GM12878 (cell line): ENCODE results near the gene UBE2E2. TPM values are rescaled to one million over a fixed set of nuclear protein-coding genes. Genes with fewer than 3 reads are reported as not detected.

Experiments used
- ATAC-seq: fragments of 200-7000 bp; cut with Tn5 transposase; 3 replicates; pipeline ENCODE4 v1.9.1; 2020; ENCODE audit warnings: mild to moderate bottlenecking, moderate library complexity
- BruUV-seq: library from RNA; stranded (reverse); fragments of 400-500 nt; replicated peaks from 2 replicates; lab custom pipeline; 2021; lab: Mats Ljungman, UMichigan
- CTCF ChIA-PET: fragments of 300-600 bp; sonication (Branson Sonifier 250); formaldehyde crosslinking; extraction: SDS; loops from one replicate; lab custom pipeline; 2021; ENCODE audit warnings: inconsistent platforms; lab: Yijun Ruan, JAX
- POLR2A ChIA-PET: fragments of 350-600 bp; formaldehyde crosslinking; extraction: SDS; loops from one replicate; lab custom pipeline; 2021; ENCODE audit warnings: inconsistent platforms; lab: Charles Lee
- RAD21 ChIA-PET: fragments of 300-600 bp; sonication (Branson Sonifier 250); formaldehyde crosslinking; loops from one replicate; lab custom pipeline; 2023; ENCODE audit warnings: antibody characterized with exemption; ENCODE audit not compliant: unreplicated experiment; lab: Charles Lee
- SMC1A ChIA-PET: fragments of 300-600 bp; sonication (Branson Sonifier 250); formaldehyde crosslinking; loops from one replicate; lab custom pipeline; 2023; ENCODE audit not compliant: unreplicated experiment, uncharacterized antibody; lab: Charles Lee
- DNase-seq: peaks from one replicate; pipeline ENCODE4 v3.0.0-alpha.2; 2011; ENCODE audit warnings: low read depth, low spot score
- FAIRE-seq: peaks from 3 replicates; lab custom pipeline; 2011; peaks lifted over from hg19 to GRCh38; lab: Jason Lieb, UNC
- H2AFZ ChIP-seq: 2 replicates; pipeline ENCODE4 v1.6.0; 2011; ENCODE audit warnings: low read depth, low read length, control low read depth; ENCODE audit not compliant: control insufficient read depth
- H3K27ac ChIP-seq: 2 replicates; pipeline ENCODE4 v1.5.1; 2011; ENCODE audit warnings: control low read depth; ENCODE audit not compliant: control insufficient read depth, insufficient read depth
- H3K27me3 ChIP-seq, 2 experiments: replicated peaks in 1 of 2; 2 replicates each; pipeline versions ENCODE4 v1.6.0 to v1.6.1; 2011; ENCODE audit warnings: low read length in 1 of 2; ENCODE audit not compliant: control insufficient read depth in 2 of 2, insufficient read depth in 2 of 2
- H3K36me3 ChIP-seq, 2 experiments: 2 replicates each; pipeline ENCODE4 v1.5.1; 2011; ENCODE audit warnings: low read length in 1 of 2; ENCODE audit not compliant: control insufficient read depth in 2 of 2, insufficient read depth in 2 of 2
- H3K4me1 ChIP-seq: 2 replicates; pipeline ENCODE4 v1.6.1; 2011; ENCODE audit warnings: mild to moderate bottlenecking, low read length, moderate library complexity, mixed read lengths; ENCODE audit not compliant: control insufficient read depth, insufficient read depth
- H3K4me2 ChIP-seq: 2 replicates; pipeline ENCODE4 v1.6.0; 2011; ENCODE audit warnings: control low read depth; ENCODE audit not compliant: control insufficient read depth, insufficient read depth
- H3K4me3 ChIP-seq: fragments of 200-600 bp; sonication (generic); 2 replicates; pipeline ENCODE4 v1.5.1; 2016
- H3K79me2 ChIP-seq: 2 replicates; pipeline ENCODE4 v1.6.0; 2011; ENCODE audit warnings: low read length; ENCODE audit not compliant: control insufficient read depth, insufficient read depth
- H3K9ac ChIP-seq: 2 replicates; pipeline ENCODE4 v1.8.0; 2011; ENCODE audit warnings: low read length, control low read depth, mixed read lengths; ENCODE audit not compliant: control insufficient read depth, insufficient read depth
- H3K9me3 ChIP-seq: replicated peaks from 3 replicates; pipeline ENCODE4 v1.5.1; 2011; ENCODE audit warnings: mild to moderate bottlenecking, low read length; ENCODE audit not compliant: control insufficient read depth, insufficient read depth
- H4K20me1 ChIP-seq: 2 replicates; pipeline ENCODE4 v1.6.0; 2011; ENCODE audit not compliant: control insufficient read depth, insufficient read depth
- FOXM1 ChIP-seq: IDR thresholded peaks from 2 replicates; pipeline ENCODE4 v1.6.1; 2012; ENCODE audit warnings: low read depth, mild to moderate bottlenecking, inconsistent platforms, low read length, moderate library complexity
- GABPA ChIP-seq: IDR thresholded peaks from 2 replicates; pipeline ENCODE4 v1.6.1; 2014; ENCODE audit warnings: antibody characterized with exemption, low read depth, mild to moderate bottlenecking, inconsistent platforms
- JUNB ChIP-seq: IDR thresholded peaks from 2 replicates; pipeline ENCODE4 v1.6.1; 2016; ENCODE audit warnings: antibody characterized with exemption, mild to moderate bottlenecking
- KAT2A ChIP-seq: conservative IDR thresholded peaks from 2 replicates; pipeline ENCODE4 v1.6.1; 2011; ENCODE audit warnings: low read depth, low read length; ENCODE audit not compliant: control insufficient read depth
- NFXL1 ChIP-seq: fragments of 450-650 bp; IDR thresholded peaks from 2 replicates; pipeline ENCODE4 v1.6.1; 2017; ENCODE audit warnings: antibody characterized with exemption, mild to moderate bottlenecking, borderline replicate concordance
- NFYB ChIP-seq: IDR thresholded peaks from 2 replicates; pipeline ENCODE4 v1.6.1; 2011; ENCODE audit warnings: low read depth, mild to moderate bottlenecking, low read length, improper control_type of control experiment, moderate library complexity; ENCODE audit not compliant: insufficient read depth
- POLR2AphosphoS2 ChIP-seq: IDR thresholded peaks from 2 replicates; pipeline ENCODE4 v1.6.1; 2011; ENCODE audit warnings: low read depth, mild to moderate bottlenecking, low read length, improper control_type of control experiment, moderate library complexity
- RB1 ChIP-seq: fragments of 450-650 bp; formaldehyde crosslinking; IDR thresholded peaks from 2 replicates; pipeline ENCODE4 v1.6.1; 2017; ENCODE audit warnings: mild to moderate bottlenecking, borderline replicate concordance
- RBBP5 ChIP-seq: fragments of 200-600 bp; sonication (generic); conservative IDR thresholded peaks from 2 replicates; pipeline ENCODE4 v1.6.1; 2016
- SP1 ChIP-seq: IDR thresholded peaks from one replicate; pipeline ENCODE4 v1.6.1; 2011; ENCODE audit warnings: low read depth, low read length
- SUZ12 ChIP-seq: fragments of 200-600 bp; sonication (generic); IDR thresholded peaks from one replicate; pipeline ENCODE4 v1.6.1; 2018; ENCODE audit warnings: antibody characterized with exemption, mild to moderate bottlenecking; ENCODE audit not compliant: unreplicated experiment
- TAF1 ChIP-seq: IDR thresholded peaks from 2 replicates; pipeline ENCODE4 v1.6.1; 2011; ENCODE audit warnings: mild to moderate bottlenecking, low read depth, low read length, borderline replicate concordance
- TCF12 ChIP-seq: IDR thresholded peaks from 2 replicates; pipeline ENCODE4 v1.6.1; 2011; ENCODE audit warnings: low read depth, mild to moderate bottlenecking, low read length
- WGBS: methylation state at CpG from one replicate; pipeline ENCODE4 v1.1.6; 2016; ENCODE audit warnings: low lambda C conversion rate; ENCODE audit not compliant: insufficient replicate concordance, insufficient coverage; ENCODE audit errors: missing lambda C conversion rate; 5-methylcytosine and 5-hydroxymethylcytosine counted together
- in situ Hi-C: fragments of 300-500 bp; cut with MboI; formaldehyde crosslinking; loops from 9 replicates; pipeline ENCODE4 v1.14.3; 2018; ENCODE audit warnings: mixed read lengths
- intact Hi-C: fragments of 100-400 bp; cut with micrococcal nuclease; formaldehyde crosslinking; loops from one replicate; pipeline ENCODE4 v1.14.2; 2022; ENCODE audit not compliant: unreplicated experiment
- polyA plus RNA-seq, 11 experiments: library from polyadenylated mRNA; depleted of rRNA in 4 of 11; unstranded in 6 of 11; stranded (reverse) in 5 of 11; fragments of >200 nt; fragmentation: Nextera tagmentation in 4 of 11; fragmentation: Illumina TruSeq in 1 of 11; extraction: Ambion mirVana in 4 of 11; extraction: Trizol in 1 of 11; gene quantifications; 1 replicate in 1 of 11; 2 replicates in 10 of 11; pipeline versions ENCODE4 v1.2.1 to v1.2.3, GENCODE V29; 2011 to 2016; ENCODE audit warnings: inconsistent platforms in 2 of 11, missing spikeins in 2 of 11, low read depth in 1 of 11
- total RNA-seq, 4 experiments: library from RNA; depleted of rRNA in 3 of 4; stranded (reverse); fragments of >200 nt in 3 of 4; fragmentation: Illumina TruSeq in 1 of 4; extraction: Trizol in 1 of 4; gene quantifications; 2 replicates each; pipeline versions ENCODE4 v1.2.1 to v1.2.3, GENCODE V29; 2013 to 2021
- TF ChIP-seq, protein P1 (sequence below): IDR thresholded peaks from 2 replicates; pipeline ENCODE4 v1.6.1; 2012; ENCODE audit warnings: improper control_type of control experiment, low read depth, low read length; ENCODE audit not compliant: insufficient replicate concordance
- TF ChIP-seq, protein P2 (sequence below): IDR thresholded peaks from 2 replicates; pipeline ENCODE4 v1.6.1; 2011; ENCODE audit warnings: mild to moderate bottlenecking, low read depth, low read length, moderate library complexity; ENCODE audit not compliant: insufficient replicate concordance

UBE2E2 gene
- total and polyA plus RNA-seq, 10 of the 15 experiments (the other 5 are each of a cell fraction or from before 2014, with no cell fraction given), result 8.7 to 71.0 (median 36.4) TPM

DNA sequence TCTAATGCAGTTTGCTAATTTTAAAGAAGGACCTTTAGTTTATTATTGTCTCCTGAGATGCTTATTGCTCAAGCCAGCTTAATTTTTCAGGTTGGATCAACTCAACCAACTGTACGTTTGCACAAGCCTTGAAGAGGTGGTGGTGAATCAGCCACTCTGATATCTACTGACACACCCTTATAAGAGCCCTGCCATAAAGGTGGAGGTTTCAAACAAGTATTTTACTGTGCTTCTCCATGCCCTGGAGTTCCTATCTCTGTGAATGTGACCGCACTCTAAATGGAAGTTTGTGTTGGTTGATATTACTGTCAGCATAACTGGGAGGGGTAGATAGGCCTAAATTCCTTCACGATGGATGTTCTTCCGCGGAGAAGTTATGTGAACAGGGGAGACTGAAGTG lies 305.3 kb downstream of the UBE2E2 start (continued):
- TF ChIP-seq, protein P1, sequence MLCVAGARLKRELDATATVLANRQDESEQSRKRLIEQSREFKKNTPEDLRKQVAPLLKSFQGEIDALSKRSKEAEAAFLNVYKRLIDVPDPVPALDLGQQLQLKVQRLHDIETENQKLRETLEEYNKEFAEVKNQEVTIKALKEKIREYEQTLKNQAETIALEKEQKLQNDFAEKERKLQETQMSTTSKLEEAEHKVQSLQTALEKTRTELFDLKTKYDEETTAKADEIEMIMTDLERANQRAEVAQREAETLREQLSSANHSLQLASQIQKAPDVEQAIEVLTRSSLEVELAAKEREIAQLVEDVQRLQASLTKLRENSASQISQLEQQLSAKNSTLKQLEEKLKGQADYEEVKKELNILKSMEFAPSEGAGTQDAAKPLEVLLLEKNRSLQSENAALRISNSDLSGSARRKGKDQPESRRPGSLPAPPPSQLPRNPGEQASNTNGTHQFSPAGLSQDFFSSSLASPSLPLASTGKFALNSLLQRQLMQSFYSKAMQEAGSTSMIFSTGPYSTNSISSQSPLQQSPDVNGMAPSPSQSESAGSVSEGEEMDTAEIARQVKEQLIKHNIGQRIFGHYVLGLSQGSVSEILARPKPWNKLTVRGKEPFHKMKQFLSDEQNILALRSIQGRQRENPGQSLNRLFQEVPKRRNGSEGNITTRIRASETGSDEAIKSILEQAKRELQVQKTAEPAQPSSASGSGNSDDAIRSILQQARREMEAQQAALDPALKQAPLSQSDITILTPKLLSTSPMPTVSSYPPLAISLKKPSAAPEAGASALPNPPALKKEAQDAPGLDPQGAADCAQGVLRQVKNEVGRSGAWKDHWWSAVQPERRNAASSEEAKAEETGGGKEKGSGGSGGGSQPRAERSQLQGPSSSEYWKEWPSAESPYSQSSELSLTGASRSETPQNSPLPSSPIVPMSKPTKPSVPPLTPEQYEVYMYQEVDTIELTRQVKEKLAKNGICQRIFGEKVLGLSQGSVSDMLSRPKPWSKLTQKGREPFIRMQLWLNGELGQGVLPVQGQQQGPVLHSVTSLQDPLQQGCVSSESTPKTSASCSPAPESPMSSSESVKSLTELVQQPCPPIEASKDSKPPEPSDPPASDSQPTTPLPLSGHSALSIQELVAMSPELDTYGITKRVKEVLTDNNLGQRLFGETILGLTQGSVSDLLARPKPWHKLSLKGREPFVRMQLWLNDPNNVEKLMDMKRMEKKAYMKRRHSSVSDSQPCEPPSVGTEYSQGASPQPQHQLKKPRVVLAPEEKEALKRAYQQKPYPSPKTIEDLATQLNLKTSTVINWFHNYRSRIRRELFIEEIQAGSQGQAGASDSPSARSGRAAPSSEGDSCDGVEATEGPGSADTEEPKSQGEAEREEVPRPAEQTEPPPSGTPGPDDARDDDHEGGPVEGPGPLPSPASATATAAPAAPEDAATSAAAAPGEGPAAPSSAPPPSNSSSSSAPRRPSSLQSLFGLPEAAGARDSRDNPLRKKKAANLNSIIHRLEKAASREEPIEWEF, result no peak
- TF ChIP-seq KAT2A (no peak), RB1 (no peak)
- TF ChIP-seq, all 136 proteins: peak for 0

DNA sequence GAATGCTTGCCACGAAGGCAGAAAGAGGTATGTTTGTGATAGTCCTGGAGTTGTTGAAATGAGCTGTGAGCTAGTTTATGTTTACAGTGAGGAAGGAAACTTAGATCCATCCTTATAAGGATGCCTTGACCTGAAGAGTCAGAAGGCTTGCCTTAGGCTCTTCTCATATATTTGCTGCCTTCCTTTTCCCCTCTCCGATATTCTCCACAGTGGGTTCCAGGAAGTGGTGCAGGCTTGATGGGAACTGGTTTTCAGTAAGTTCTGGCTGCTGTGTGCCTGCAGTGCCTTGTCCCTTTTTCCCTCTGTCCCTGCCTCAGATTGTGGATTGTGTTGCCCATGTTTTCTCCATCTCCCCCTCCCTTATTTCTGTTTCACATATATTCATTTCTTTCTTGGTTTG lies 315.3 kb downstream of the UBE2E2 start:
- 85% methylated on average over 2 of the region's 2 CpGs for WGBS
- no peaks in the 10 kb centered on the region; a peak in 1 of 4 replicates for H3K36me3 ChIP-seq
- intact Hi-C loops, result no loop called here
- ATAC-seq (no peak), FAIRE-seq (no peak), DNase-seq (no peak)
- no peaks in the 10 kb centered on the region for H3K27me3 ChIP-seq
- RAD21 ChIA-PET, result interaction anchor here (0.9 to 2.5 kb wide), 5 partner anchors 12 to 243 kb away, joined by 3 to 8 read pairs (median 3); no protein-coding TSS in a partner anchor
- H3K4me3 ChIP-seq, result no peak overlapping the region
- H3K4me2 ChIP-seq, result no peak overlapping the region
- H3K4me1 ChIP-seq, result peaks cover 5% of the 10 kb centered on the region; the same call in 1 of the 2 replicates
- CTCF ChIA-PET, result no interaction called here
- SMC1A ChIA-PET, result interaction anchor here (0.6 to 2.6 kb wide), 13 partner anchors 8 to 312 kb away, joined by 3 to 10 read pairs (median 4); no protein-coding TSS in a partner anchor
- H3K79me2 ChIP-seq, result no peaks in the 10 kb centered on the region
- H3K9ac ChIP-seq, result no peak overlapping the region
- H4K20me1 ChIP-seq, result no peaks in the 10 kb centered on the region
- H3K9me3 ChIP-seq, result no peaks in the 10 kb centered on the region
- TF ChIP-seq NFYB (no peak), TAF1 (no peak), GABPA (no peak), TCF12 (no peak), SUZ12 (no peak), NFXL1 (no peak), RBBP5 (no peak), JUNB (no peak), FOXM1 (no peak), SP1 (no peak), POLR2AphosphoS2 (no peak)
- TF ChIP-seq, protein P2, sequence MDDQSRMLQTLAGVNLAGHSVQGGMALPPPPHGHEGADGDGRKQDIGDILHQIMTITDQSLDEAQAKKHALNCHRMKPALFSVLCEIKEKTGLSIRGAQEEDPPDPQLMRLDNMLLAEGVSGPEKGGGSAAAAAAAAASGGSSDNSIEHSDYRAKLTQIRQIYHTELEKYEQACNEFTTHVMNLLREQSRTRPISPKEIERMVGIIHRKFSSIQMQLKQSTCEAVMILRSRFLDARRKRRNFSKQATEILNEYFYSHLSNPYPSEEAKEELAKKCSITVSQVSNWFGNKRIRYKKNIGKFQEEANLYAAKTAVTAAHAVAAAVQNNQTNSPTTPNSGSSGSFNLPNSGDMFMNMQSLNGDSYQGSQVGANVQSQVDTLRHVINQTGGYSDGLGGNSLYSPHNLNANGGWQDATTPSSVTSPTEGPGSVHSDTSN, result no peak
- H2AFZ ChIP-seq, result no peak overlapping the region
- POLR2A ChIA-PET, result no interaction called here
- BruUV-seq, result no TSS peak
- in situ Hi-C loops, result no loop called here
- H3K27ac ChIP-seq, result no peak overlapping the region
